GM21423 (cell line): ENCODE data around the gene EPHA10.
"Not testable (repeated sequence)": the region's sequence is repeated elsewhere in the genome, so short reads cannot be mapped to it uniquely, and the experiment has no call there.

Experiments
- ATAC-seq: cut with Tn5 transposase; IDR thresholded peaks from one replicate; pipeline ENCODE4 v1.9.1; 2021; ENCODE audit warnings: mild to moderate bottlenecking, moderate library complexity; ENCODE audit not compliant: unreplicated experiment

Gene EPHA10

DNA sequence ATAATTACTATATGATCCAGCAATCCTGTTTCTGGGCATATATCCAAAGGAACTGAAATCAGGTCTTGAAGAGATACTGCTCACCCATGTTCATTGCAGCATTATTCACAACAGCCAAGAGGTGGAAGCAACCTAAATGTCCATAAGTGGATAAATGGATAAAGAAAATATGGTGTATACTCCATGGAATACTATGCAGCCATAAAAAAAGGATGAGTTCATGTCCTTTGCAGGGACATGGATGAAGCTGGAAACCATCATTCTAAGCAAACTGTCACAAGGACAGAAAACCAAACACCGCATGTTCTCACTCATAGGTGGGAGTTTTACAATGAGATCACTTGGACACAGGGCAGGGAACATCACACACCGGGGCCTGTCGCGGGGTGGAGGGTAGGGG is 26.3 kb downstream of the EPHA10 start:
- ATAC-seq = not testable (repeated sequence)

DNA sequence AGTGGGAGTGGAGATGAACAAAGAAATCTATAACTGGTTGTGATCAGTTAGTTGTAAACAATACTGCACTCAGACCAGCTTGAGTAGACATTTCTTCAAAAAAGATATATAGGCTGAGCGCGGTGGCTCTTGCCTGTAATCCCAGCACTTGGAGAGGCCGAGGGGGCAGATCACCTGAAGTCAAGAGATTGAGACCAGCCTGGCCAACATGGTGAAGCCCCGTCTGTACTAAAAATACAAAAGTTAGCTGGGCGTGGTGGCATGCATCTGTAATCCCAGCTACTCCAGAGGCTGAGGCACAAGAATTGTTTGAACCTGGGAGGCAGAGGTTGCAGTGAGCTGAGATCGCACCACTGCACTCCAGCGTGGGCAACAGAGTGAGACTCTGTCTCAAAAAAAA is 26.9 kb downstream of the EPHA10 start:
- not testable (repeated sequence) for ATAC-seq

DNA sequence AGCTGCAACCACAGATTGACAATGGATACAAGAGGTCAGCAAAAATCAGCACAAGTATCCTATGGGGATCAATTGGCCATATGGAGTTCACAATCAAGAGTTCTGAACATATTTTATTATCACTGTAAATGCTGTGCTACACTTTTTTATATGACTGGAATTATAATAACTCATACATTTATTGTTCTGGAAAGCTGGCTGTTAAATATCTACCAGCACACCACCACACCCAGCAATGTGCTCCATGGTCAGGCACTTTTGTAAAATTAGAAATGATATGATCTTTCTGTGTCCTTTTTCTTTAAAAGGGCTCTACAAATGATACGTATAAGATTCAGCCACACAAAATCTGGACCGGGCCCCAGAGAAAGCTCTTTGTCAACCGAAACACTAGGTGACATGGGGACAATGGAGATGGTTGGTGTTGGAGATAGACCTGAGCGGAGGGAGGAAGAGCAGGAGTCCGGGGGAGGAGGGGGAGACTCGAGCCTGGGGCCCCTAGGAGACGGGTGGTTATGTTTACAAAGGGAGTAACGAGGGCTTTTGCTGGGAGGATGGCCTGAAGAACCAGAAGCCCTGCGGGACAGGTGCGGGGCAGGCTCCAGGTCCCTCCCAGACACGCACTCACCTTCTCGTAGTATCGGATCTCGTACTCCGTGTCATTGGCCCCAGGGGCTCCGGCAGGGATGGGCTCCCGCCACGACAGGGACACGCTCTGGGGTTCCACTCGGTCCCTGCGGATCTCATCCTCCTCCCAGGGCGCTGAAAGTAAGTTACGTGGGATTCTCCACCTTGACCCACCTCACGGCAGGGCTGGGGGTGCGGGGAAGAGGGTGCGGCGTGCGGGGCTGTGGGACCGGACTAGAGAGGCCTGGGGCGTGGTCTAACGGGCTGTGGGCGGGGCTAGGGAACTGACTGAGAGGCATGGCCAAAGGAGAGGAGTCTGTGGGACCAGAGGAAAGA is 30.0 kb downstream of the EPHA10 start:
- no peak for ATAC-seq

DNA sequence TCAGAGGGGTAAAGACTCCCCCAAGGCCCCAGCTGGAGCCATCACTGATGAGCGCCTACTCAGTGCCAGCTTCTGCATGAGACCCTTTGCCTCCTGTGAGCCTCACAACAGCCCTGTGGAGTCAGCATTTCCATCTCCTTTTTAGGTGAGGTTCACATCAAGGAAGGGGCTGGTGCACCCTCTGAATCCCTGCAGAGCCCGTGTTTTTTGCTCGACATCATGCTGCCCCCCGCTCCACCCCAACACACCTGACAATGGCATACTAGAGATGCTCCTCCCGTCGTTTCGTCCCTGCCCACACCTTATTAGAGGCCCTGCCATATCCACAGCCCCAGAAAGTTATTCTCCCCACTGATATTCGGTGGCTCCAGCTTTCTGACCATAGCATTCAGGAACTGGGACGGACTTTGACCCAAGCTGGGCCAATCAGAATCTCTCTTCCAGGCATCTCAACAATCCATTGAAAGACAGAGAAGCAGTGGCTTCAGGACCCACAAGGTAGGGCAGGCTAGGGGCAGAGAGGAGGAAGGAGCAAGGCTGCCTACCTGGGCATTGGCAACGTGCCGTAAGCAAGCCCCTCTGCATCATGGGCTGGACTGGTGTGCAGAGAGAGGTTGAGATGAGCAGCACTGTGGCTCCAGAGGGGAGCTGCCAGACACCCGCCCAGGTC is 32.7 kb downstream of the EPHA10 start:
- ATAC-seq = no peak

DNA sequence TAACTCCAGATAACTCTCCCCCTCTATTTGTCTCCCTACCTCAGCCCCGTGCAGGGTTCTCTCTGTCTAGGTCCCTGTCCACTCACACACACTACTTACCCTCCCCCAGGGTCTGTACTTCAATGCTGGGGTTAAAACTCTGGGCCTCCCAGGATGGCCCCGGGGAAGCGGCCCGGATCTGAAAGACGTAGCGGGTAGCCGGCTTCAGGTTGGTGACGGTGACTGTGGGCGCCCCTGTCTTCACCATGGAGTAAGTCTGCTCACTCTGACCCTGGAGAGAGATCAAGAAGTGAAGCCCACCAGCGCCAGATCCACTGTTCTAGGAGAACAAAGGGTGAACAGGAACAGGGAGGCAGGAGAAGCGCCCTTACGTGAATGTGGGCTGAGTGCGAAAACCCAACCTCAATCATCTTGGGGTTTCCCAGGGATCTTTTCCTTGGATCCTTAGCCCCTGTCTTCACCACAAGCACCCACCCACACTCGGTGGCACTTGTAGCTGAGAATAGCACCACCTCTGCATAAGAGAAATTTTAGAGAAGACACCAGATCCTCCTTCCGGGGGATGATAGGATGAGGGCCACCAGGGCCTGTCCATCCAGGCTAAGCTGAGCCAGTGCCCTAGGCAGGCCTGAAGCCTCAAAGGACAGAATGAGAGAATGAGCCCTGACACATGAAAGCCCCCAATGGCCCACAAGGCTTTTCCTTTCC is 33.5 kb downstream of the EPHA10 start:
- no peak for ATAC-seq

DNA sequence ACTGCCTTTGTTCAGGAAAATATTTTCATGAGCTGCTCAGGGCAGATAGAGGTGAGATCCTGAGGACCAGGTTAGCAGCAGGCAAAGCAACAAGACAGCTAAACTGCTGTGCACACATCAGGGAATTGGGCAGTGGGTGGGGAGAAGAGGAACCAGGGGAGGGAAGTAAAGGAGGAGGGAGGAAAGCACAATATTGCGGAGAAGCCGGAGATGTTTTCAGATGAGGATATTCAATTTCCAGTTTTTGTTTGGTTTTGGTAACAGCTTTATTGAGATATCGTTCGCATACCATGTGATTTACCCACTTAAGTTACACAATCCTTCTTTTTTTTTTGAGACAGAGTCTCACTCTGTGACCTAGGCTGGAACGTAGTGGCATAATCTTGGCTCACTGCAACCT is 34.5 kb downstream of the EPHA10 start:
- no peak for ATAC-seq

DNA sequence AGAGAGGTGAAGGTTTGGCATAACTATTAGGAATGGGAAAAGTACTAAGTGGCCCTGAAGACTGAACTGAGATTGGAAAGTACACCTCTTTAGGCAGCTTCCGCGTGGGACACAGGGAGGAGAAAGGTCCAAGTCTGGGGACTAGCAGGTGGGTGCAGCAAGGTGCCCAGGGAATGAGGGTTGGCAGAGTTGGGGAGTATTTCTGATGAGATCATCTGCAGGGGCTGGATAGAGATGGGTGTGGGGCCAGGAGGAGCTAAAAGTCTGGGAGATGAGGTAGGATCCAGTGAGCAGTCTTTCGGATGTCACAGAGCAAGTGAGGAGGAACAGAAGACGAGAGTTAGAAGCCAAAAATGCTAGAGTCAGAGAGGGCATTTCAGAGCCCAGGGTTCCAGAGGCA is 36.5 kb downstream of the EPHA10 start:
- no peak for ATAC-seq

DNA sequence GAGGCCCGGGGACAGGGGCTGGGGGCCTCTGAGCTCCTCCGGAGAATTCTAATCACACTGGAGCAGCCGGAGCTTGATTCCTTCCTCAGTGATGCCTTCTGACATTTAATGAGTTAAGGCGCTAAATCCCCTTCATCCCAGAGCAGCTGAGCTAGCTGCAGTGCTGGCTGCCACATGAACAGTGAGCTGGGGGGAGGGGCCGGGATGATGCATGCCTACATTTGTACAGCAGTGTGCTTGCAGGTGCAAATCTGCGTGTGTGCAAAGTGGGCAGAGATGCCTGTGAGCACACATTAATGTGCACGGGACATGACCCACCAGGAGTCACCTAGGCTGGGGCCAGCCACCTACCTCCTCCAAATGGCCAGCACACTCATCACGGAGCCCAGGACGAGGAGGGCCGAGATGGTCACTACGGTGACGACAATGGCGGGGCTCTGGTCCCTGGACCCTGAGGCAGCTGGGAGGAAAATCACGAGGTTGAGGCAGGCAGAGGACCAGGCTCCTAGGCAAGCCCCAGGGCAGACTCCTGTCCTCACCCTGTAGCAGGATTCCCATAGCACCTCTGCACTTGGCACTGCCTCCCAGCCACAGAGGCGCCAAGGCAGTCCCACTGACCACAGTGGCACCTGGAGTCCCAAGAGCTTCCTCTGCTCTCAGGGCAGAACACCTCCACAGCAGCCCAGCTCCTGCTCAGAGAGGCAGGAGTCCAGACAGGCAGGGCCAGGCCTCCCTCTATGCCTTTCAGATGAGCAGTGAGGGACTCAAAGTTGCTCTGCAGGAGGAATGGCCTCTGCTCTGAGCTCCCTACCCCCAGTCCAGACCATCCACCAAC is 38.0 kb downstream of the EPHA10 start:
- ATAC-seq = no peak

DNA sequence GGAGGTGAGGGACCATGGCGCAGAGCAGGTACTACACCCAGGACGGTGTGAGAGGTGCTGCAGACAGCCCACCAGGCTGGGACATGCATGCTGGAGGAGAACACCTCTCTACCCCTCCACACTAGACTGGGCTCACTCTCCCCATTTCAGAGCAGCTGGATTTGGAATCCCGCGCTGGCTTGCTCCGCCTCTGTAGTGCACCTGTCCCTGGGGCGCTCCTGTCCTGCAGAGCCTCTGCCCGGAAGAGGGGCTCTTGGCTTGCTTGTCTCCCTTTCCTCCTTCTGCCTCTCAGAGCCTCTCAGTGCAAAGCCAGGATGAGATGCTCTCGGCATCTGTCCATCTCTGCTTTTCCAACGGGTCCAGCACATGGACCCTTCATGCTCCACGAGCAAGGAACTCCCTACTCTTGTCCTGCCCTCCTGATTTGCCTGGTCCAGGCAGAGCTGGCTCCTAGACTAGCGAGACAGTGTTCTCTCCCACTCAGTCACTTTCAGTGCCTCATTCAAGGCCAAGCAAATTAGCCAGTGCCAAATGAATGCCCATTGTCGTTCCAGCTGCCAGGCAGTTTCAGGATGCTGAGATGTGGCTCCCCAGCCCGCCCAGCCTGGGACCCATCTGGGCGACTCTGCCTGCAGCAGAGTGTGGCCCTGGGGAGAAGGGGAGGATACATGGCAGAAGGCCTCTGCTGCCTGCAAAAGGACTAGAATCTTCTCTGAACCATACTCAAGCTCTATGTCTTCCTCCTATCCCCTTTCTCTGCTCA is 38.9 kb downstream of the EPHA10 start:
- ATAC-seq = no peak

DNA sequence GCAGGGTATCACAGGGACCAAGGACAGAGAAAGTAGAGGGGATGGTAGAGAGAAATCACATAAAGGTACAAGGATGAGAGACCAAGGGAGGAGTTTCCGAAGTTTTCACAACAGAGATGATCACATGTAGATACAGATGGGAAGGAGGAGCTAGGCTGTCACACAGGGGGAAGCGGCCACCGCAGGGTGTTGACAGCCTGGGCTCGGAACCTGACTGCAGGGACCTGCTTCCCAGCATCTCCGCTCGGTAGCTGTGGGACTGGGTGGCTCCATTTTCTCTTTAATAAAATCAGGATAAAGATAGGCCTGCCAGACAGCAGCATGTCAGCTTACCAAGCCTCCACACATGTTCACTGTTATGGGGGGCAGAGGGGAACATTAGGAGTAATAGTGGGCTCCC is 40.3 kb downstream of the EPHA10 start:
- ATAC-seq = no peak

DNA sequence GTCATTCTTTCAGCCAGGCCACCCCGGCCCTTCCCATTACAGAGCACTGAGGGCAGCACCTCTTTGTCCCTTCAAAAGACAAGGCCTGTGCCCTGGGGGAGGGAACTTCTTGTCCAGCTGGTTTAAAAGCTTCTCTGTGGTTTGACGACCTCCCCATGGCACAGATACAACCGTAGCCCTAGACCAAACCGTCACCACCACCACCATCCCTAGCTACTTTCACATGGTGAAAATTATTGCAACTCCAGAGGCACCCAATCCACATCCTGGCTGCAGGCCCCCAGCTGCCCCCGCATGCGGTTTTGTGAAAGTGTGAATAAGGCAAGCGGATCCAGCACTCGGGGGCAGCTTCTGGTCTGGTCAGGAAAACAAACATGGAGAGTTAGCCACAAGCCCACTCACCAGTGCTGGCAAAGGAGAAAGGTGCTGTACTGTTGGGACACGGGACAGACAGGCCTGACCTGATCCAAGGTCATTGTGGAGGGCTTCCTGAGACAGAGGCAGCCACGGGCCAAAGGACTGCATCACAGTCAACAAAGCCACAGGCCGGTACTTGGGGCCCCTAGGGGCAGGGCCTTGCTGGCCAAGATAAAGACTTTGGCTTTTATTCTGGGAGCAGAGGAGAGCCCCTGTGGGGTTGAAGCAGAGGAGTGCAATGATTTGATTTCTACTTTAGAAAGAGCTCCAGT is 41.4 kb downstream of the EPHA10 start:
- no peak for ATAC-seq

DNA sequence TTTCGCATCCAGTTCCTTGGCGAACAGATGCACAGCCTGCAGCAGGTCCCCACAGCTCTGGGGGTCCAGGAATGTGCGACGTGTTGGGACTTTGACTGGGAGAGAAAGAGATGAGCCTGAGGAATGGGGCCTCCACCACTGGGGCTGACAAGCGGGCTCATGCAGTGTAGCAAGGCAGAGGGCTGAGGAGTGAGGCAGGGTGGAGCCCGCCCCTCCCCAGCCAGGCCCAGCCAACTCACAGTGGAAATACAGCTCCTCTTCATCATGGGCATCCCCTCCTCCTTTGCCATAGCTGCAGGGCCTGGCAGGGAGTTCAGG is 41.9 kb downstream of the EPHA10 start:
- ATAC-seq = no peak

DNA sequence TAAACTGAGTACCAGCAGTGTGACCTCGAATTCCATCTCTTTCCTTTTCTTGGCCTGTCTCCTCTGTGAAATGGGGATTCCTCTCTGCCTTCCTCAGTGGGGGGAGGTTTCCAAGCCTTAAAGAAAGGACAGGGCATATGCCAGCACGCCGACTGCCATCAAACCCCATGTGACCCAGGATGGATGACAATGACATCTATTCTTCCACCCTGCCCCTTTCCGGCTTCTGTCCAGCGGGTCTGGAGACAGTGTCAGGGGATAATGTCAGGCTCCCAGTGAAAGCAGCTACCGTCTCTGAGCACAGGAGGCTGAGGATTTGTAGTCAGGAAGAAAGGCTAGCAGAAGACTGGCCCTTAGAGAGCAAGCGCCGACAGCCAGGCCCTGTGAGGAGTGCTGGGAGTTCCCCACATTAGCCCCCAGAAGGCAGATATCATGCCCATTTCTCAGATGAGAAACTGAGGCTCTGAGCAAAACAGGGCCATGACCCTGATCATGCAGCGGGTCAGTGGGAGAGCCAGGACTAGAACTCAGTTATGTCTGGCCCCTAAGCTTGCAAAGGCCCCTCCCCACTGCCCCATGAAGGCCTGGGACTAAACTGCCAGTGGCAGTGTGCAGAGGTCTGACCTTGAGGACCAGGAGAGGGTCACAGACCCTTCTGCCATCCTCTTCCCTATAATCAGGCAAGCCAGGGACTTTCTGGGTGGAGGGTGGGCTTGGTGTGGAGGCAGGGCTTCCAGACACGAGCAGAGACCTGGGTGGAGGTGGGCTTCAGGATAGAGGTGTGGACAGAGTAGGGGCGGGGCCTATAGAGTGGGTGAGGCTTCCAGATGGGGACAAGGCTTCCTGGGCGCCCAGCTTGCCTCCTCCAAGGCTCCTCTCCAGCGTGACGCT is 42.5 kb downstream of the EPHA10 start:
- no peak for ATAC-seq

DNA sequence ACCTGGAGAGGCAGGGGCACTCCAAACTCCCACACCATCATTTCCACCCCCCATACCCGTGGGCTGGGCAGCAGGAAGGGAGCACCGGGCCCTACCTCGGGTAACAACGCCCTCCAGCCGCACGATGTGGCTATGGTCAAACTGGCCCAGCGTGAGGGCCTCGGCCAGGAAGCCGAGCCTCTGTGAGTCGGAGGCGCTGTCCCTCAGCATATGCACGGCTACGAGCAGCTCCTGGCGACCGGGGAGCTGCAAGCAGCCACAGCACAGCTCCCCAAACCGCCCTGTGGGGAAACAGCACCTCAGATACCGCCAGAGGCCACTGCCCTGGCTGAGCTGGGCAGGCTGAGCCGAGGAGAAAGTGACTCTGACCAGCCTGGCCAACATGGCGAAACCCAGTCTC is 43.4 kb downstream of the EPHA10 start:
- no peak for ATAC-seq

DNA sequence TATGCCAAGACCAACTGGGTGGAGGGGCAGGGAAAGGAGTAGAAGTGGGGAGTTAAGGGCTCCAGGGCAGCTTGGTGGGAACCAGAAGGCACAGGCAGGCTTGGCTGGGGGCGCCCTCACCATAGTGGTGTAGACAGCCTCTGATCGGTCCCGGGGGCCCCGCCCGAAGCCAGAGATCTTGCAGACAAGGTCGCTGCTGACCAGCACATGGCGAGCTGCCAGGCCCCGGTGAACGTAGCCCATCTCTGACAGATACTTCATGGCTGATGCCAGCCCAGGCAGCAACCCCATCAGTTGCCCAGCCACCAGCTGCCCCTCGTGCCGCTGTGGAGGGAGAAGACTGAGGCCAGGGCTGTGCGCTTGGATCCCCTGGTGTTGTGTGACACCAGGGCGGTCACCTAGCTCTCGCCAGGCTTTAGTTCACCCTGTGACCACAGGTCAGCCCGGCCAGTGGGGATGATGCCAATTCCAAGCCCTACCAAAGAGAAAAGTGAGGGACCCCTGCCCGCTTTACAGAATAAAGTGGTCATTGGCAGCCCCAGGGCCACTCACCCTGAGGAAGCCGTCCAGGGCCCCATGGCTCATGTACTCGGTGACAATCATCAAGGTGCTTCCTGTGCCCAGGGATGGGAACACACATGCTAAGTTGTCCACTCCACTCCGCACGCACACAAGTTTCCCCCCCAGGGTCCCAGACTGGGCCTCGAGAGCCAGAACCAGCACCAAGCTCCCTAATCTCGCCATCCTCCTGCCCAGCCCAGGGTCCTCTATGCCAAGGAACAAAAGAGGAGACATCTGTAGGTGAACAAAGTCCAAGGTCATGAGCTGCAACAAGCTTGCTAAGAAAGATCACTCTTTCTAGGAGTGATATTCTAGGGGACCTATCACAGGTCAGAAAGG is 44.4 kb downstream of the EPHA10 start:
- ATAC-seq = no peak

DNA sequence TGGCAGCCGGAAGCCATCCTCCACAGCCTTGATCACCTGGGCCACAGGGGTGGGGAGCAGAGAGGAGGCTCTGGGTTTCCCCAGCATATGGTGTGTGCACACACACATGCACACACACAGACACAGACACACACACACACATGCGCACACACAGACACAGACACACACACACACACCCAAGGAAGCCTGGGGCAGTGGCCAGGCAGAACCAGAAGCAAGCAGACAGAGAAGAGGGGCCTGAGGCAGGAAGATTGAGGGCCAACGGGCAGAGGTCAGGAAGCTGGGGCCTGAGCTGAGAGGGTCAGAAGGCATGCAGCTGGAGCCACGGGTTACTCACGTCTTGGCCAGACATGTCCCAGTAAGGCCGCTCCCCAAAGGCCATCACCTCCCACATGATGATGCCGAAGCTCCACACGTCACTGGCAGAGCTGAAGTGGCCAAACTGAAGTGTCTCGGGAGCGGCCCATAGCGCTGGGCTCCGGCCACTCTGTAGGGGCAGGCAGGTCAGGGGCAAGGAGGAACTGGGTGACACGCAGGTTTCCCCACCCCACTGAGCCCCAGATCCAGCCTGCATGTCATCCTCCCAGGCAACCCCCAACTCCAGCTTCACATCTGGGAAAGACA is 45.2 kb downstream of the EPHA10 start:
- no peak for ATAC-seq

DNA sequence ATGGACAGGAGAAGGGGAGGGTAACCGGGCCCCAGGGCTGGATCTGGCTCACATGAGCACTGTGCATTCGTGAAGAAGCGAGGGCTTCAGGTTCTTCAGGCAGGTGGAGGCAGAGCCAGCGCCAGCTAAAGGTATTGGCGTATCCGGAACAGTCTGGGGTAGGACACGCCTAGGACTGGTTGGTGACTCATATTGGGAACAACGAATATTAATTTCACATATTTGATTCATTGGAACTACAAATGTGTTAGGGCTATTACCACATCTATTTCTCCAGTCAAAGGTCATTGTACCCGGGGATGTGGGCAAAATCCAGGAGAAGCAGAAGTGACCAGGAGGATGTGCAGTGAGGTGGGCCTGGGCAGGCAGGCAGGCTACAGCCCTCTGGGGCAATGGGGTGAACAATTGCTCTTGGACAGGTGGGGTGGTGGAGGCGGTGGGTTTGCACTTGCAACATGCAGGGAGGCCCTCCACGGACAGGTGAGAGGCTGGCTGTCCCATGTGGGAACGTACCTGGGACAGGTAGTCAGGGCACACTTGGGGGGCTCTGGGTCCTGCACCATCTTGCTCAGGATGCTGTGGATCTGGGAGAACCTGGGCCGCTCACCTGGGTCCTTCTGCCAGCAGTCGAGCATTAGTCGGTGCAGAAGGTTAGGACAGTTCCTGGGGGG is 45.9 kb downstream of the EPHA10 start:
- no peak for ATAC-seq
